DOHH2 (cell line): Measurements from ENCODE around the gene FBXO38.

ENCODE experiments used
- EZH2phosphoT487 ChIP-seq: fragments of 200-600 bp; sonication (generic); IDR thresholded peaks from 2 replicates; pipeline ENCODE4 v1.6.1; 2017; ENCODE audit warnings: borderline replicate concordance, mild to moderate bottlenecking, antibody characterized with exemption, low read length, moderate library complexity, mixed read lengths
- TF ChIP-seq, protein P1 (sequence below): fragments of 200-600 bp; sonication (generic); IDR thresholded peaks from one replicate; pipeline ENCODE4 v1.5.1; 2014; ENCODE audit warnings: antibody characterized with exemption, mild to moderate bottlenecking, low read depth, low read length; ENCODE audit not compliant: poor library complexity, severe bottlenecking

DNA sequence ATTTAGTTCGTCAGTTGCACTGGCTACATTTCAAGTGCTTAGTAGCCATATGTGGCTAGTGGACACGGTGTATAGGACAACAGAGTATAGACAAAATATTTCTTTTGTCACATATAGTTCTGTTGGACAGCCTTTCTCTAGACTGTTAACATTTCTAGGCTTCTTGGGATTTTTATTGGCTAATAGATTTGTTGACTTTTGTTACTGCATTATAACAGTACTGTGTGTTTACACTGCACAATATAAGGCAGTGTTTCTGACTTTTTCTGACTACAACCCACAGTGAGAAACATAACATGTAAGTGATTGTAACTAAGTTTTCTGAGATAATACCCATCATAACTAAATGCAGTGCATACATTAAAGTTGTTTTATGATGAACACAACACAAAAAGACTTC, 11.3 kb downstream of the FBXO38 start:
- TF ChIP-seq, protein P1, sequence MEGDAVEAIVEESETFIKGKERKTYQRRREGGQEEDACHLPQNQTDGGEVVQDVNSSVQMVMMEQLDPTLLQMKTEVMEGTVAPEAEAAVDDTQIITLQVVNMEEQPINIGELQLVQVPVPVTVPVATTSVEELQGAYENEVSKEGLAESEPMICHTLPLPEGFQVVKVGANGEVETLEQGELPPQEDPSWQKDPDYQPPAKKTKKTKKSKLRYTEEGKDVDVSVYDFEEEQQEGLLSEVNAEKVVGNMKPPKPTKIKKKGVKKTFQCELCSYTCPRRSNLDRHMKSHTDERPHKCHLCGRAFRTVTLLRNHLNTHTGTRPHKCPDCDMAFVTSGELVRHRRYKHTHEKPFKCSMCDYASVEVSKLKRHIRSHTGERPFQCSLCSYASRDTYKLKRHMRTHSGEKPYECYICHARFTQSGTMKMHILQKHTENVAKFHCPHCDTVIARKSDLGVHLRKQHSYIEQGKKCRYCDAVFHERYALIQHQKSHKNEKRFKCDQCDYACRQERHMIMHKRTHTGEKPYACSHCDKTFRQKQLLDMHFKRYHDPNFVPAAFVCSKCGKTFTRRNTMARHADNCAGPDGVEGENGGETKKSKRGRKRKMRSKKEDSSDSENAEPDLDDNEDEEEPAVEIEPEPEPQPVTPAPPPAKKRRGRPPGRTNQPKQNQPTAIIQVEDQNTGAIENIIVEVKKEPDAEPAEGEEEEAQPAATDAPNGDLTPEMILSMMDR: no peak
- TF ChIP-seq EZH2phosphoT487: no peak
